Measurements from ENCODE around the gene RPS6KA2.
A peak's percentile ranks its signal among the peaks of the same experiment; 100 is the strongest.

Gene RPS6KA2

GRCh38 chr6:166497087-166497899, 129.8 kb downstream of the RPS6KA2 start:
- DNase-seq: no peak

DNA sequence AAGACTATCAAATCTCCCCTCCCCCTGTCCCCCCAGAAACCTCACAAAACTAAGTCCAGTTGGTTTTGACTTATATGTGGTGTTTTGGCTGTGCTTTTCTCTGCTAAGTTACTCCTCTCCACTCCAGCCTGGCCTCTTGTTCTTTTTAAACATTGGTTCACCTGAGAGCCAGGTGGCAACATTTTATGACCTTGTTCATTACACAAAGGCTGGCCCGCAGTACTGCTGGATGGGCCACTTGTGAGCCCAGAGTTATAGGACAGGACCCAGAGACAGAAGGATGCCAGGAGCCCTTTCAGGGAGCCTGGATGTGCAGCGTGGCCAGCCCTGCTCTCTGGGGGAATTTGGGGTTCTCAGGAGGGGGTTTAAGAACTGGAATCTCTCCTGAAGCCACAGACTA, 130.6 kb downstream of the RPS6KA2 start:
- DNase-seq: no peak

- DNase-seq: no peak
These were observed 131.3 kb downstream of the RPS6KA2 start for GRCh38 chr6:166495487-166496314.

GRCh38 chr6:166494757-166495486, 132.1 kb downstream of the RPS6KA2 start:
- no peak for DNase-seq

DNA sequence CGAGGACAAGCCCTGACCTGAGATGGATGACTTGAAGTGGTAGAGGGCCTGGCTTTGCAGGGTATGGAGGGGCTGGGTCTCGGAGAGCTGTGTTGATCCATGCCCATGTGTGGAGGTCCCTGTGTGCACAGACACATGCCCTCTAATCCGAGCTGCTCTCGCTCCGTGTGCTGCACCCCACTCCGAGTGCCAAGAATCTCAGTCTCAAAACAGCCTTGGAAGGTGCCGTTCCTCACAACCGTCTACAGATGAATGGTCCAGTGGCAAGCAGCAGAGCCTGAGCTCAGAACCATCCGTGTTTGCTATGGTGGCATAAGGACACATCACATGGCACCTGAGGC, 133.0 kb downstream of the RPS6KA2 start:
- no peak for DNase-seq

DNA sequence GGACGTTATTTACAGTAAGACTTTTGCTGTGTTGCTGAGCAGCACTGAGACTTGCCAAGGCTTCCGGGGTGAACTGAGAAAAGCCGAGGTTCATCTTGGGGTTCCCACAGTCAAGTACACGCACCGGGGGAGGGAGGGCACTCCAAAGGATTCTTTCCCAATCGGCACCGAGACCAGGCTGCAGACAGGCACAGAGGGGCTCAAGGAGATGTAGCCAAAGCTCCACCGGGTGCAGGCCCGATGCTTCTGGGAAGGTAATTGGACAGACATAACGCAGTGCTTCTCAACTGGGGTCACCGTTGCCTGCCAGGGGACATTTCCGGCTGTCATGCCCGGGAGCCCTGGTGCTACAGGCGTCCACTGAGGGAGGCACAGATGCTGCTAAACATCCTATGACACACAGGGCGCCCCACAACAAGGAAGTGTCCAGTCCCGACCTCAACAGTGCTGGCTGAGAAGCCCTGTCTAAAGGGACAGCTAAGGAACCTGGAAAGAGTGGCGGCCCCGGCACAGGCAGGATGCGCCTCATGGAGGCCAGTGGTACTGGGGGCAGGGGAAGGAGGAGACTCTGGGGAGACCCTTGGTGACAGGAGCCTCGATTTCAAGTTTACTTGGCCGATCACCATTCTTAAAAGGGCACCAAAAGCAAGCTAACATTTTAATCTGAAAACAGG, 133.5 kb downstream of the RPS6KA2 start:
- DNase-seq: no peak

DNA sequence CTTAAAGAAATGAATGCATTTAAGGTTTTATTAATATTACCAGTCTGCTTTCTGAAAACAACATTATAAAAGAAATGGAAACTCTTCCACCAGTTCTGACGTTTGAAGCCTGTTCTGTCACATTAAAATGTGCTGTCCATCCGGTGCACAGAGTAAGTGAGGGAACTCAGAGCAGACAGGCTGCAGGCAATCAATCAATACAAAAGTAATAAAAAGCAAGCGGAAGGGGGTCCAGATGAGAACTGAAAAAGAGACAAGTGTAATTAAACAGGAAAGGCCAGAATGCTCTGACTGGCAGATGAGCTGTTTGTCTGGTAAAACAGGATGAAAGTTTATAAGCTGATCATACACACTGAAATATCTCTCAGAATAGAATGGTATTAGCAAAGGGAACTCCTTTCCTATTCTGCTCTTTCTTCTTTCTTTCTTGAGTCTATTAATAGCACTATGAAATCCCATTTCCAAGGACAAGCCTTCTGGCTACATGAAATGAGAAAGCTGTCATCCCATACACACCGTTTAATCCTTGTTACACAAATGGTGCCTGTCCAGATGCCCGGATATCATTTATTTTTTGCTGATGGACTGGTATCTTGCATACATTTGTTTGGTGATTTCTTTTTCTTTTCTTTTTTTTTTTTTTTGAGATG, 134.8 kb downstream of the RPS6KA2 start:
- DNase-seq: no peak

DNA sequence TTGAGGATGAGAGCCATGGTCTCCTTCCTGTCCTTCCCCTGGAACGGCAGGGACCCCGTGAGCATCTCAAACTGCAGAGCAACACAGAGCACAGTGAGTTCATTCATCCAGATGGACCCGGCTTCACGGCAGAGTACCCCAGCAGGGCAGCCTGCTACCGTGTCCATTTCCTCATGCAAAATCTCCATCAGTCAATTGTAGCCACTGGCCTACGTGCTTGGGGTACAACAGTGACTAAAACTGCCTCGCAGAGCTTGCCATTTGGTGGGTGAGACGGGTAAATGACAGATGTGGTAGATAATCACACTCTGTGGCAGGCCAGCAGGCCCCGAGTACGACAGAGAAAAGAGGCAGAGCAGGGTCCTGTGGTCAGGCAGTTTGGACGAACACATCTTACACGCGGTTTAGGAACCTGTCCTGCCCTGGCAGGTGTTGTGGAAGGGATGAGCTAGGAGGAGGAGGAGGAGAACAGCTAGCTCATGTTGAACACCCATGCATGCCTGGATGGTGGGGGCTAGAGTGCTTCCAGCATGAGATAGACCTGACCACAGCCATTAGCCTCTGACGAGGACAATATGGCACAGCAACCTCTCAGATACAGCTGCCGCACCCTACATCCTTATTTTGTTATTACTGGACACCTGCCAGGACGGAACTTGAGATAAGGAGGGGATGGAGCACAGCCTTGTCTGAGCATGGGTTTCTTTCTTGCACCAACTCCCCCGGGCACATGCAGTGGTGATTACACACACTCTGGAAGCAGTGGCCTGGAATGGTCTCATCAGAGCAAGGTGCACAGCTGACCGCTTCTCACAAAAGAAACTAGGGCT, 136.2 kb downstream of the RPS6KA2 start:
- DNase-seq: peak; percentile 83

DNA sequence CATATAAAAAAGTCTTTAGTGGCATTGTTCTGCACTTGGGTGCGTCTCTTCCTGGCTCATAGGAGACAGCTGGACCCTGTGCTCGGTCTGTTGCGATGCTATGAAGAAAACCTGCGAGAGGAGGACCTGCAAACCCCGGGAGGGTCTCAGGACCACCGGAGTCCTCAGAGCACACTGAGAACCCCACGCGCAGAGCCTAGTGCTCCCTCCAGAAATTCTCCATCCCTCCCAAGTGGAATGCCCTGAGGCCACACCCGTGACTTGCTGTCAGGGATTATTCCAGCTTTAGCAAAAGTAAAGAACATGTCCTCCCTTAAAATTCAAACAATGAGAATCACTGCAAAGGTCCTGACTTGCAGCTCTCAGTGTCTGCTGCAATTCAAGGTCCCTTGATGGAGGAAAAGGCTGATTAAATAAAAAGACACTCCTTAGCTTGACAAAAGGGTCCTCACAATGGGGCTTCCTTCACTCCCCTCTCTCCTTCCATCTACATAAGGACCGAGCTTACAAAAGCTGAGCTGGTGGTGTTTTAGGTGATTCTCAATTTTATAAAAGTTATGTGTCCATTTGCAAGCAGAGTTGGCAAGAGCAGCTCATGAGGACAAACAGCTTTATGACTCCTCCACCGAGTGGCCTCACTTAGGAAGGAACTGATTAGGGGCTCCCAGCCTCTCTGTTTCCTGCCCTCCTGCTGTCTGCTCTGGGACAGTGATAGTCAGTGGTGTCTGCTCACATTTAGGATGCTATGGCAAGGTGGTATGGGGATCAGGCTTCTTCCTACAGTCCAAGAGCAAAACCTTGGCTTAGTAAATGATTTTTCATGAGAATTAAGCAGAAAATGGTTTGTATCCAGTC, 137.5 kb downstream of the RPS6KA2 start:
- DNase-seq: no peak

- DNase-seq: no peak
These were observed 138.3 kb downstream of the RPS6KA2 start for GRCh38 chr6:166488701-166489100.

GRCh38 chr6:166488076-166488685, 138.9 kb downstream of the RPS6KA2 start:
- no peak for DNase-seq

DNA sequence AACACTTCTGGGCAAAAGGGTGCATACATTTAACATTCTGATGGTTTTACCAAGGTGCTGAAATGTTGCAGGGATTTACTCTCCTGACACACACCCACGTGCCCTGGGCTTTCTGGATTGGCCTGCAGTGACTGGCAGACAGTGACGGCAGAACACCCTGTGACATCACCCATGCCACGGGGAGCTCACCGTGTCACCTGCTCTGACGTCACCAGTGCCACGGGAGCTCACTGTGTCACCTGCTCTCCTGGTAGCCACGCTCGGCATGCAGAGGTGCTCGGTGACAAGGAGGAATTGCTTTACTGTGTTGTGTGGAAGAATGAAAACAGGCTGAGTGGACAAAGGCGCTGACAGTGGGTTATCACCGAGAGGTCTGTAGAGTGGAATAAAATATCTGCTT, 139.9 kb downstream of the RPS6KA2 start:
- no peak for DNase-seq

- DNase-seq: no peak
These were observed 140.5 kb downstream of the RPS6KA2 start for GRCh38 chr6:166486536-166486880.

DNA sequence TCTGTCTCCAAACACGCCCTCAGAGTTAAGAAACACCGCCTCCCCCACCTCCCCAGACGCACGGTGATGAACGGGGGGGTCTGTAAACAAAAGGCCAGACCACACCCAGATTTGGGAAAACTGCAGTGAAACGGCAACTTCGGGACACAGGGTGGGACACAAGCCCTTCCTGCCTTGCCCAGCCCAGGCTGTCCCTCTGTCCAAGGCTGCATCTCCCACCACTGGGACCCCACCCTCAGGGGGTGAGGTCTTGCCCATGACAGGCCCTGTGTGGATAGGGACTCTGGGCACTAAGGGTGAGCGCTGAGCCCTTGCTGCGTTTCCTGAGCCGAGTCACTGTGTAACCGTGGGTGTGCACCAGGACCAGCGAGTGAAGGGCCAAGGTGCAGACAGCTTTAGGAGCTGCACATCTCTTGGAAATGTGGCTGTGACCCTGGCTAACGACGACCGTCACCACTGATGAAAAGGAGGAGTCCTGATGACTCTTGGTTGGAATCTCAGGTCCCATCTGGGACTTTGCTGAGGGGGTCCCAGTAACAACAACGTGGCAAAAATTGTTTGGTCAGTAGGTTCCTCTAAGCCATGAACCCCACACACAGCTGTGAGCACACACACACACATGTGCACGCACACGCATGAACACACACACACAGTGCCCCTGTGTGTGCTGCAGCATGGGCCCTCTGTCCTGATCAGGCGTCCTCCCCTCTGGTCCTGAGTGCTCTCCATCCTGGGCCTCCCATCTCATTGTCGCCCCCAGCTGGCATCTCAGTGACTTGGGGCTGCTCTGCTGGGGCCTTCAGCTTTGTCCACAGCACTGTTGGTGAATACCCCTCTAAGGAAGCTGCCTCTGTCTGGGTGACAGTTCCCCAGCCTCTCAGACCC, 141.2 kb downstream of the RPS6KA2 start:
- no peak for DNase-seq

GRCh38 chr6:166484863-166485262, 142.2 kb downstream of the RPS6KA2 start:
- no peak for DNase-seq

- DNase-seq: no peak
These were observed 143.3 kb downstream of the RPS6KA2 start for GRCh38 chr6:166483573-166484250.

DNA sequence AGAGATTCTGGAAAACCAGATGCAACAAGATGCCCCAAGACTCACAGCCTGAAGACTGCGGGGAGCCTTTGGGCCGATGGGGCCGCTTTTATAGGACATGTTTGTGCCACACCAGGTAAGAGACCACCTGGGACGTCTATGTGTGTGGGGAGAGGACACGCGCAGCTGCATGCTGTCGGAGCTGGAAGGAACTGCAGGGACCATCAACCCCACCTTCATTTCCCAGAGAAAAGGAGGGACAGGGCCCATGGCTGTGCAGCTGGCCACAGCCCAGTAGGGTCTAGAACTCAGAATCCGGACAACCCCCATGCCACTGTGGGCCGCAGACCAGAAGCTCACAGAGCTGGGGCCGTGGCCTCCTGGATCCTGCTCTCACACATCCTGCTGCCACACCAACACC, 144.0 kb downstream of the RPS6KA2 start:
- no peak for DNase-seq

- no peak for DNase-seq
These were observed 148.1 kb downstream of the RPS6KA2 start for GRCh38 chr6:166478782-166479592.
